HCT116 (cell line): ENCODE data around the gene BNIP5. TPM values are rescaled to one million over a fixed set of nuclear protein-coding genes. Genes with fewer than 3 reads are reported as not detected.

Experiments
- ATAC-seq: fragments of 200-7000 bp; cut with Tn5 transposase; 2 replicates; pipeline ENCODE4 v1.9.1; 2020; ENCODE audit warnings: mild to moderate bottlenecking, moderate library complexity
- BruUV-seq: library from RNA; stranded (reverse); fragments of 400-500 nt; replicated peaks from 2 replicates; lab custom pipeline; 2021; lab: Mats Ljungman, UMichigan
- CTCF ChIA-PET: fragments of 300-600 bp; sonication (Branson Sonifier 250); formaldehyde crosslinking; loops from one replicate; lab custom pipeline; 2021; ENCODE audit warnings: antibody characterized with exemption; lab: Charles Lee
- POLR2A ChIA-PET: fragments of 300-600, 350-600 bp; sonication (Branson Sonifier 250); formaldehyde crosslinking; loops from one replicate; lab custom pipeline; 2021; ENCODE audit warnings: antibody characterized with exemption; lab: Charles Lee
- RAD21 ChIA-PET, 2 experiments: fragments of 300-600 bp; sonication (Branson Sonifier 250); formaldehyde crosslinking; loops; one replicate each; lab custom pipeline; 2023; ENCODE audit warnings: low total read pairs in 2 of 2; ENCODE audit not compliant: uncharacterized antibody in 2 of 2, unreplicated experiment in 2 of 2, low non-redundant PET in 1 of 2; lab: Charles Lee
- DNase-seq: peaks from one replicate; pipeline ENCODE4 v3.0.0-alpha.2; 2010; ENCODE audit warnings: low read depth, low spot score
- H2AFZ ChIP-seq: fragments of 200-600 bp; shearing (Covaris generic), sonication (generic); 2 replicates; pipeline ENCODE4 v1.6.1; 2017; ENCODE audit warnings: low read depth, mixed run types, mixed read lengths, antibody characterized with exemption, low read length; ENCODE audit not compliant: poor library complexity, severe bottlenecking
- H3K27ac ChIP-seq: 2 replicates; pipeline ENCODE4 v1.5.1; 2012; ENCODE audit warnings: low read depth, low read length
- H3K27me3 ChIP-seq: fragments of 200-600 bp; sonication (generic); 2 replicates; pipeline ENCODE4 v1.6.1; 2016; ENCODE audit warnings: mixed run types, low read length, mixed read lengths; ENCODE audit not compliant: insufficient read depth
- H3K36me3 ChIP-seq, 2 experiments: fragments of 200-500 bp in 1 of 2; fragments of 200-600 bp in 1 of 2; sonication (Bioruptor generic) in 1 of 2; sonication (generic) in 1 of 2; 2 replicates each; pipeline versions ENCODE4 v1.5.1 to v1.6.1; 2014 to 2016; ENCODE audit warnings: low read length in 2 of 2, inconsistent platforms in 1 of 2, mixed read lengths in 1 of 2, mixed run types in 1 of 2; ENCODE audit not compliant: insufficient read depth in 2 of 2, control insufficient read depth in 1 of 2
- H3K4me1 ChIP-seq, 2 experiments: fragments of 200-600 bp in 1 of 2; sonication (generic) in 1 of 2; 2 replicates each; pipeline versions ENCODE4 v1.5.1 to v1.6.1; 2012 to 2017; ENCODE audit warnings: low read length in 2 of 2, inconsistent platforms in 1 of 2, mild to moderate bottlenecking in 1 of 2, mixed read lengths in 1 of 2, mixed run types in 1 of 2, moderate library complexity in 1 of 2; ENCODE audit not compliant: insufficient read depth in 2 of 2, control insufficient read depth in 1 of 2
- H3K4me2 ChIP-seq: fragments of 200-600 bp; sonication (generic); 2 replicates; pipeline ENCODE4 v1.6.1; 2017; ENCODE audit warnings: mixed run types, low read length, mixed read lengths
- H3K4me3 ChIP-seq, 2 experiments: fragments of 200-600 bp in 1 of 2; sonication (generic) in 1 of 2; replicated peaks in 1 of 2; 2 replicates each; pipeline ENCODE4 v1.5.1; 2011 to 2016; ENCODE audit warnings: low read length in 2 of 2, control low read depth in 1 of 2, low read depth in 1 of 2, mild to moderate bottlenecking in 1 of 2, mixed read lengths in 1 of 2, mixed run types in 1 of 2
- H3K79me2 ChIP-seq: fragments of 200-600 bp; sonication (generic); 2 replicates; pipeline ENCODE4 v1.6.1; 2017; ENCODE audit warnings: mild to moderate bottlenecking, mixed run types, low read length, moderate library complexity, mixed read lengths; ENCODE audit not compliant: insufficient read depth
- H3K9ac ChIP-seq: fragments of 200-600 bp; sonication (generic); 2 replicates; pipeline ENCODE4 v1.6.1; 2016; ENCODE audit warnings: low read length, mixed read lengths
- H3K9me2 ChIP-seq: fragments of 200-600 bp; sonication (generic), shearing (Covaris generic); 2 replicates; pipeline ENCODE4 v1.6.1; 2017; ENCODE audit warnings: mixed run types, mild to moderate bottlenecking, moderate library complexity; ENCODE audit not compliant: insufficient read depth
- H3K9me3 ChIP-seq, 2 experiments: fragments of 200-500 bp in 1 of 2; fragments of 200-600 bp in 1 of 2; sonication (Bioruptor generic) in 1 of 2; sonication (generic) in 1 of 2; 2 replicates each; pipeline ENCODE4 v1.6.1; 2014 to 2017; ENCODE audit warnings: low read length in 2 of 2, mixed read lengths in 2 of 2, inconsistent platforms in 1 of 2, low read depth in 1 of 2, mild to moderate bottlenecking in 1 of 2, mixed run types in 1 of 2, moderate library complexity in 1 of 2; ENCODE audit not compliant: control insufficient read depth in 1 of 2, insufficient read depth in 1 of 2
- H4K20me1 ChIP-seq: fragments of 200-600 bp; sonication (generic), shearing (Covaris generic); 2 replicates; pipeline ENCODE4 v1.6.1; 2017; ENCODE audit warnings: mixed run types, mild to moderate bottlenecking, moderate library complexity; ENCODE audit not compliant: insufficient read depth
- CBX3 ChIP-seq: IDR thresholded peaks from 2 replicates; pipeline ENCODE4 v1.6.1; 2012; ENCODE audit warnings: low read depth
- ELF1 ChIP-seq: IDR thresholded peaks from 2 replicates; pipeline ENCODE4 v1.6.1; 2012; ENCODE audit warnings: low read depth, borderline replicate concordance
- EZH2phosphoT487 ChIP-seq: fragments of 200-600 bp; IDR thresholded peaks from 2 replicates; pipeline ENCODE4 v1.6.1; 2018; ENCODE audit warnings: antibody characterized with exemption, borderline replicate concordance
- FOSL1 ChIP-seq: IDR thresholded peaks from 2 replicates; pipeline ENCODE4 v1.6.1; 2012; ENCODE audit warnings: low read depth
- JUND ChIP-seq: IDR thresholded peaks from 2 replicates; pipeline ENCODE4 v1.6.1; 2012
- POLR2A ChIP-seq: IDR thresholded peaks from 2 replicates; pipeline ENCODE4 v1.7.0; 2011; ENCODE audit warnings: borderline replicate concordance; ENCODE audit not compliant: insufficient read depth, insufficient read length; ENCODE audit errors: extremely low read depth
- RAD21 ChIP-seq: IDR thresholded peaks from 2 replicates; pipeline ENCODE4 v1.6.1; 2012; ENCODE audit warnings: low read depth, mild to moderate bottlenecking
- SRF ChIP-seq: IDR thresholded peaks from 2 replicates; pipeline ENCODE4 v1.6.1; 2012; ENCODE audit warnings: low read depth
- ZFX ChIP-seq: fragments of 450-650 bp; IDR thresholded peaks from 2 replicates; pipeline ENCODE4 v1.6.1; 2017
- ZNF274 ChIP-seq: fragments of 200-500 bp; sonication (Bioruptor generic); IDR thresholded peaks from 2 replicates; pipeline ENCODE4 v1.6.1; 2014; ENCODE audit warnings: mild to moderate bottlenecking, low read depth, low read length, inconsistent platforms
- intact Hi-C: fragments of 100-400 bp; cut with micrococcal nuclease; formaldehyde crosslinking; loops from 2 replicates; pipeline ENCODE4 v1.10.0; 2022
- total RNA-seq: library from RNA; stranded (reverse); gene quantifications from one replicate; pipeline ENCODE4 v1.2.1, GENCODE V29; 2021; ENCODE audit not compliant: unreplicated experiment
- TF ChIP-seq, protein P1 (sequence below): IDR thresholded peaks from 2 replicates; pipeline ENCODE4 v1.6.1; 2011; ENCODE audit warnings: mild to moderate bottlenecking, low read length, moderate library complexity; ENCODE audit not compliant: insufficient replicate concordance; ENCODE audit errors: extremely low read depth
- TF ChIP-seq, protein P2 (sequence below): IDR thresholded peaks from 2 replicates; pipeline ENCODE4 v1.6.1; 2012

The BNIP5 gene
- total RNA-seq, 1 experiment from 2014 or later = not detected

DNA sequence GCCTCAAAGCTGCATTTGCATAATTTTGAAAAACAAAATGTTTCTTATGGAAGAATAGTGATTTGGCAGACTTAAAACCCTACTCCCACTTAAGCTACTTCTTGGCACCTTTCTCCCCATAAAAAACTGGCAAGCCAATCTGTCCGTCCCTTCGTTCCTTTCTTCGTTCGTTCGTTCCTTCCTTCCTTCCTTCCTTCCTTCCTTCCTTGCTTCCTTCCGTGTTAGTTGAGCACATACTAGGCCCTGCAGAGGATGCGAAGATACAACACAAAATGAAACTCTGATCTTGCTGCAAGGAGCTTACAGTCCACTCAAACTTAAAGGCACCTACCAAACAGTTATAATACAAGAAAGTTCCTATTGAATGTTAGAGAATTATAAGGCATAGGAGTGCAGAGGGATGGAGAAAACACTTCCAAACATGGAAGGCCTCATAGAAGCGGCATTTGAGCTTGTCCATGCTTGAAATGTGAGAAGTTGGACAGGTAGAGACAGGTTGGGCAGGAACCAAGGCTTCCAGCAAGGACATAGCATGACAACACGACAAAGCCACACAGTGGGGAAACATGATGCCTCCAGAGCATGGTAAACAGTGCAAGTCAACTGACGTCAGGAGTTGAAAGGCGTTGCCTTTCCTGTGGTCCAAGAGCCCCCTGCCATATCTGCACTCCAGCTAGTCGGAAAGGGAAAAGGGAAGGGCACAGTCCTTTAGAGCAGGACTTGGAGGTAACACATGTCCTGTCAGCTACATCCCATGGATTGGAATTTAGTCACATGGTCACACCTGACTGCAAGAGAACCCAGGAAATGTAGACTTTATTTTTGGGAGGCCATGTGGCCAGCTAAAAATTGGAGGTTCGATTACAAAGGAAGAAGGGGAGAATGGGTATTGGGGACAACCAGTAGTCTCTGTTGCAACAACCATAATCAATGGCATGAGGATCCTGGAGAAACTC lies 59.8 kb downstream of the BNIP5 start:
- H3K4me3 ChIP-seq = no peak overlapping the region
- CTCF ChIA-PET = interaction anchor here (0.7 kb wide), 1 partner anchor 26 kb away, joined by 3 read pairs; no protein-coding TSS in a partner anchor
- RAD21 ChIA-PET = no interaction called here

More for the DNA sequence above, 59.8 kb downstream of the BNIP5 start:
- Histone ChIP-seq H3K9me2 (no peaks in the 10 kb centered on the region), H3K27me3 (peaks cover 19% of the 10 kb centered on the region; the same call in 1 of the 2 replicates), H3K36me3 (no peaks in the 10 kb centered on the region), H3K9ac (no peak overlapping the region), H3K27ac (no peak overlapping the region), H3K79me2 (no peaks in the 10 kb centered on the region), H3K9me3 (no peaks in the 10 kb centered on the region), H2AFZ (no peak overlapping the region), H3K4me1 (no peaks in the 10 kb centered on the region), H3K4me2 (no peak overlapping the region), H4K20me1 (no peaks in the 10 kb centered on the region)
- TF ChIP-seq EZH2phosphoT487 = no peak
- TF ChIP-seq ZNF274 = no peak
- no peak for TF ChIP-seq POLR2A
- no peak for TF ChIP-seq ELF1
- TF ChIP-seq FOSL1 = no peak
- TF ChIP-seq ZFX = no peak
- TF ChIP-seq SRF = no peak
- TF ChIP-seq RAD21 = no peak
- TF ChIP-seq JUND = no peak
- TF ChIP-seq, protein P1, sequence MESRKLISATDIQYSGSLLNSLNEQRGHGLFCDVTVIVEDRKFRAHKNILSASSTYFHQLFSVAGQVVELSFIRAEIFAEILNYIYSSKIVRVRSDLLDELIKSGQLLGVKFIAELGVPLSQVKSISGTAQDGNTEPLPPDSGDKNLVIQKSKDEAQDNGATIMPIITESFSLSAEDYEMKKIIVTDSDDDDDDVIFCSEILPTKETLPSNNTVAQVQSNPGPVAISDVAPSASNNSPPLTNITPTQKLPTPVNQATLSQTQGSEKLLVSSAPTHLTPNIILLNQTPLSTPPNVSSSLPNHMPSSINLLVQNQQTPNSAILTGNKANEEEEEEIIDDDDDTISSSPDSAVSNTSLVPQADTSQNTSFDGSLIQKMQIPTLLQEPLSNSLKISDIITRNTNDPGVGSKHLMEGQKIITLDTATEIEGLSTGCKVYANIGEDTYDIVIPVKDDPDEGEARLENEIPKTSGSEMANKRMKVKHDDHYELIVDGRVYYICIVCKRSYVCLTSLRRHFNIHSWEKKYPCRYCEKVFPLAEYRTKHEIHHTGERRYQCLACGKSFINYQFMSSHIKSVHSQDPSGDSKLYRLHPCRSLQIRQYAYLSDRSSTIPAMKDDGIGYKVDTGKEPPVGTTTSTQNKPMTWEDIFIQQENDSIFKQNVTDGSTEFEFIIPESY = no peak
- no peak for TF ChIP-seq CBX3
- TF ChIP-seq, protein P2, sequence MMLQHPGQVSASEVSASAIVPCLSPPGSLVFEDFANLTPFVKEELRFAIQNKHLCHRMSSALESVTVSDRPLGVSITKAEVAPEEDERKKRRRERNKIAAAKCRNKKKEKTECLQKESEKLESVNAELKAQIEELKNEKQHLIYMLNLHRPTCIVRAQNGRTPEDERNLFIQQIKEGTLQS = no peak
- ATAC-seq (no peak), DNase-seq (no peak)
- intact Hi-C loops = no loop called here
- BruUV-seq = no TSS peak
- POLR2A ChIA-PET = no interaction called here
